ENCODE data around the gene APH1B.
"Not testable (repeated sequence)": the region's sequence is repeated elsewhere in the genome, so short reads cannot be mapped to it uniquely, and the experiment has no call there.

The APH1B gene

GRCh38 chr15:63277038-63277892 lies at the start of gene APH1B:
Gene APH1B (plus strand): TSS chr15:63277605. CDS start chr15:63277624, 19 bp downstream.
- peak; percentile 83 for DNase-seq

- no peak for DNase-seq
Measured at GRCh38 chr15:63227689-63228088, 49.7 kb upstream of the APH1B start.

GRCh38 chr15:63231206-63231605 lies 46.2 kb upstream of the APH1B start:
- no peak for DNase-seq

- peak; percentile 35 for DNase-seq
Measured at GRCh38 chr15:63231706-63232105, 45.7 kb upstream of the APH1B start.

- peak; percentile 39 for DNase-seq
Measured at GRCh38 chr15:63232405-63232804, 45.0 kb upstream of the APH1B start.

- DNase-seq, result no peak
Measured at GRCh38 chr15:63232943-63233342, 44.5 kb upstream of the APH1B start.

GRCh38 chr15:63233667-63234423 lies 43.6 kb upstream of the APH1B start:
- peak; percentile 15 for DNase-seq

- no peak for DNase-seq
Measured at GRCh38 chr15:63234451-63234870, 42.9 kb upstream of the APH1B start.

GRCh38 chr15:63236272-63236671 lies 41.1 kb upstream of the APH1B start:
- no peak for DNase-seq

- not testable (repeated sequence) for DNase-seq
Measured at GRCh38 chr15:63237086-63237485, 40.3 kb upstream of the APH1B start.

GRCh38 chr15:63238171-63238570 lies 39.2 kb upstream of the APH1B start:
- peak; percentile 16 for DNase-seq

- DNase-seq, result peak; percentile 88
Measured at GRCh38 chr15:63238796-63239195, 38.6 kb upstream of the APH1B start.

- no peak for DNase-seq
Measured at GRCh38 chr15:63240109-63240508, 37.3 kb upstream of the APH1B start.

- DNase-seq, result no peak
Measured at GRCh38 chr15:63241316-63241715, 36.1 kb upstream of the APH1B start.

GRCh38 chr15:63243101-63243500 lies 34.3 kb upstream of the APH1B start:
- DNase-seq, result no peak

- no peak for DNase-seq
Measured at GRCh38 chr15:63243776-63244175, 33.6 kb upstream of the APH1B start.

- DNase-seq, result no peak
Measured at GRCh38 chr15:63244399-63244798, 33.0 kb upstream of the APH1B start.

GRCh38 chr15:63244976-63245645 lies 32.3 kb upstream of the APH1B start:
- DNase-seq, result no peak

GRCh38 chr15:63246691-63247469 lies 30.5 kb upstream of the APH1B start:
- DNase-seq, result no peak

GRCh38 chr15:63250312-63250965 lies 27.0 kb upstream of the APH1B start:
- no peak for DNase-seq

- DNase-seq, result no peak
Measured at GRCh38 chr15:63251701-63252100, 25.7 kb upstream of the APH1B start.

GRCh38 chr15:63252292-63252691 lies 25.1 kb upstream of the APH1B start:
- DNase-seq, result no peak
